B cell (primary cell): Measurements from ENCODE around the gene WWTR1.

ENCODE experiments used
- CTCF ChIP-seq: fragments of 200-600 bp; IDR thresholded peaks from one replicate; pipeline ENCODE4 v1.8.0; 2022; ENCODE audit warnings: antibody characterized with exemption, mild to moderate bottlenecking
- EZH2 ChIP-seq: IDR thresholded peaks from 2 replicates; pipeline ENCODE4 v1.6.1; 2012; ENCODE audit warnings: borderline replicate concordance, low read depth, mild to moderate bottlenecking, moderate library complexity, low read length; ENCODE audit not compliant: insufficient read depth, poor library complexity, severe bottlenecking

GRCh38 chr3:149638228-149639092, 19.4 kb downstream of the WWTR1 start:
- no peak for TF ChIP-seq CTCF
- no peak for TF ChIP-seq EZH2
